GM19043 (cell line): ENCODE results near the gene ITGB4.
"Not testable (repeated sequence)": the region's sequence is repeated elsewhere in the genome, so short reads cannot be mapped to it uniquely, and the experiment has no call there.

Experiments
- ATAC-seq: cut with Tn5 transposase; IDR thresholded peaks from one replicate; pipeline ENCODE4 v1.9.1; 2021; ENCODE audit warnings: low read depth; ENCODE audit not compliant: unreplicated experiment

The ITGB4 gene

DNA sequence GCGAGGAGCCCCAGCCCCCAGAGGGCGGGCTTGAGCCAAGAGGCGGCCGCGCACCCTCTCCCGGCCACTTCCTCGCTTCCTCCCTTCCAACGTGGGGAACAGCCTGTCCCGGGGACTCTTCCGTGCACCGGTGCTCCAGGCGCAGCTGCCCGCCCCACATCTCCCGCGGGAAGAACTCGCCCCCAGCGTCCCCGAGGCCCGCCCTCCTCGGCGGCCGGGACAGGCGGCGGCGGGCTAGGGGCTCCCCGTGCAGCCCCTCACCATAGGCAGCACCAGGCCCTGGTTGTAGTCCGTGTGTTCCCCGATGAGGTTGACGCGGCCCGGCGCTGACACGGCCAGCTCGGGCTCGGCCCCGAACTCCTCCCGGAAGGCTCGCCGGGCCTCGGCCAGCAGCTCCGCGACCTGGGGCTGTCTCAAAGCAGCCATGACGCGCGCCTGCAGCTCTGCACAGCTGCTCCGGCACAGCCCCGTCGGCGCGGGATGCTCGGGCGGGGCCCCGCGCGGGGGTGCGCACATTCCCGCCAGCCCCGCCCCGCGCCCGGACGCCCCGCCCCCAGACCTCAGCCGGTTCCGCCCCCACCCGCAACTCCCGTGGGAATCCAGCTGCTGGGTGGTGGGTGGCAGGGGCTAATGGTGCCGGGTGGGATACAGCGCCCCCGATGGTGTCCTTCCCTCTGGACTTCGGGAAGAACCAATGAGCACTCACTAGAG, 43.6 kb downstream of the ITGB4 start, which contains the start of gene GALK1:
GALK1 (minus strand) TSS at position 482 of the 711 bp plus-strand sequence; CDS start at position 426, 56 bp downstream.
- no peak for ATAC-seq

GRCh38 chr17:75765981-75766380, 44.7 kb downstream of the ITGB4 start:
- no peak for ATAC-seq

- no peak for ATAC-seq
Measured at GRCh38 chr17:75767881-75768280, 46.6 kb downstream of the ITGB4 start.

DNA sequence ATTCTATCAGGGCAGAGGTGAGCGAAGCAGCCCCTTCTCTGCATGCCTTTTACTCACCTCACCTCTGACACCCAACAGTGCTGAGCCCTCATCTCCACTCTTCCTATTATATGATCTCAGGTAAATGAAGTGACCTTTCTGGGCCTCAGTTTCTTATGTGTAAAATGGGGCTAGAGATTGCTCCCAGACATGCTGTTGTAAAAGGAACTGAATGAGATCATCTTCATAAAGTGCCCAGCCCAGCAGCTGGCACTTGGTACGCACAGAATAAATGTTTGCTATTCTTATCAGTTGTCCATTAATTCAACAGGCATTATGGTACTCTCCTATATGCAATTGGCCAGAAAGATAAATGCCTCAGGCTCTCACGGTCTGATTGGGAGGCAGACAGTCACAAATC, 48.3 kb downstream of the ITGB4 start:
- no peak for ATAC-seq

DNA sequence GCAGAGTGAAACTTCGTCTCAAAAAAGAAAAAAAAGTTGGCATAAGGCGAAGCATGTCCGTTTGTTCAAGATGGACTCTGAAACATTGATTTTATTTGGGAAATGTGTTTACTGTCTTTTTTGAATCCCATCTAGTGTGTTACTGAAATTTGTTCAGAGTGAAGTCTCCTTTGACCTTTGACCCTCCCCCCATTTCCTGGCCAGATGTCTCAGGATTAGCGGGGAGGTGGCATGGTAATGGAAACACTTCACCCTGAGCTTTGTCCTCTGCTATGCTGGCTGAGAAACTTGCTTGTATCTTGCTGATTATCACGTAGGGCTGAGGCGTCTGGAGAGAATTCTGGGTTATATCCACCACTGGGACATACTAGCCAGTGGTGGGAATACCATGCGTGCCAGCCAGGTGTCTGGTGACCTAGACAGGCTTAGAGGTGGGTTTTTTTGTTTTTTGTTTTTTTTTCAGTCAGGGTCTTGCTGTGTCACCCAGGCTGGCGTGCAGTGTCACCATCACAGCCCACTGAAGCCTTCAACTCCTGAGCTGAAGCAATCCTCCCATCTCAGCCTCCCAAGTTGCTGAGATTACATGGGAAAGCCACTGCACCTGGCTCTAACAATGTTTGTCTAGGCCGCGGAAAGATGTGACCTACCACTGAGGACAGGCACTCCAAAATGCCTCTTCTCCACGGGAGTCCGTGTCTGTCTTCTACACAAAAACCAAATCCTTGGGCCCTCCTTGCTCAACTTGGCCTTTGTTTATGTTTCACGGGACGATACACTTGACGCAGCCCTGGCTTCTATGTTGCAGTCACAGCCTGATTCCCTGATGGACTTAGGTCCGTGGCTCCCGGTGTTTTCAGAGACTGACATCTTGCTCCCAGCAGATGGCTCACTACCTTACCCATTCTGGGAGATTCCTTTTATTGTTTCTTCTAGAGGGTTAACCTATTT, 50.3 kb downstream of the ITGB4 start:
- ATAC-seq, result no peak

- no peak for ATAC-seq
Measured at GRCh38 chr17:75773121-75773807, 52.0 kb downstream of the ITGB4 start.

DNA sequence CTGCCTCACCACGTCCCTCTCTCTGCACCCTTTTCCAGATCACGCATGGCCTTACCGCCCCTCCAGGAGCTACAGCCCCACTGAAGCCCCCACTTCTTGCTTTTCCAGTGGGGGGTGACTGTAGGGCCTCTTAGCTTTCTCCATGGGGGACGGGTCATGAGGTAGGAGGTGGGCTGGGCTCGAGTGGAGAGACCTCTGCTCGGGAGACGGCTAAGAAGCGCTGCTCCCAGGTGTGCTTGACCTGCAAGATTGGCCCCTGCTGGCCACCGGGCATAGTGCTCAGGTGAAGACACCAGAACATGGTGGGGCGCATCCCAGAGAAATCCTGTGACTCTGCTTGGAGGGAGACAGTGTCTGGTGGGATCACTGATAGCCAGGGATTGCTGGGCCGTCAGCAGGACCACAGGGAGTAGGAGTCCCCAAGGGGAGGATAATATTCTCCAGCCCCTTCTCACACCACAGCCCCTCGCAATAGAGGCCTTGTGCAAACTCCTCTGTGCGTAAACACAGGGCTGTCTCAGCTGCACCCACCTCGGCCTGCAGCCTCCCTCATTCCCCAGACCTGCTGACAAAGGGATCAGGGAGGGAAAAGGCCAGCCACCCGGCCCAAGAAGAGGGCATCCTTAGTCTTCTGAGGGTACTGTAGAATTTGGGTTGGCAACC, 52.7 kb downstream of the ITGB4 start:
- no peak for ATAC-seq

GRCh38 chr17:75774471-75774990, 53.3 kb downstream of the ITGB4 start:
- no peak for ATAC-seq

DNA sequence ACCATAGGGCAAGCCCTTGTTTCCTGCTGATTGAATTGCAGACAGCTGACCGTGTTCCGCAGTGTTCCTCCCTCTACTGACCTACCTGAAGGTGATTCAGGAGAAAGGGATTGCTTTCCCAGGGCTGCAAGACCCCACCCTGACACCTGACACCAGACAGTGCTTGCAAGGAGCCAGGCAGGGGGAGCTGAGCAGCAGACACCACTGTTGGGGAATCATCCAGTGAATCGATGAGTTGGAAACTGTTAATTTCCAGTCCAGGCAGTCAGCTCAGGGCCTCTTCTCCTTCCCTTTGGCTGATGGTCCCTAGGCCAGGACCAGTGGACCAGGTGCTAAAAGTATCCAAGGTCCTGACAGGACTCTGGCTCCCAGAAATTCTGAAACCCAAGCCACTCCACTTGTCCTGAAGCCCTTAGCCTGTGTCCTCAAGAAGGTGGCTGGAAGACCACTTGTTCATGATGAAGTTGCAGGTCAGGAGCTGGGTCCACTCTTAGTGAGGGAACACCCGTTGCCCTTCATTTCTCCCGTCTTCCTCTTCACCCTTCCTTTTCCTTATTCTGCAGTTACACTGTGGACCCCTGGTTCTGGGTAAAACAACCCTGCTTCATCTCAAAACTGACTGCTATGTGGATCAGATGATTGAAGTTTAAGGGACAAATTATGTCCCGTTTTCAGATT, 53.9 kb downstream of the ITGB4 start:
- ATAC-seq, result no peak

GRCh38 chr17:75776386-75777295, 55.4 kb downstream of the ITGB4 start:
- no peak for ATAC-seq

DNA sequence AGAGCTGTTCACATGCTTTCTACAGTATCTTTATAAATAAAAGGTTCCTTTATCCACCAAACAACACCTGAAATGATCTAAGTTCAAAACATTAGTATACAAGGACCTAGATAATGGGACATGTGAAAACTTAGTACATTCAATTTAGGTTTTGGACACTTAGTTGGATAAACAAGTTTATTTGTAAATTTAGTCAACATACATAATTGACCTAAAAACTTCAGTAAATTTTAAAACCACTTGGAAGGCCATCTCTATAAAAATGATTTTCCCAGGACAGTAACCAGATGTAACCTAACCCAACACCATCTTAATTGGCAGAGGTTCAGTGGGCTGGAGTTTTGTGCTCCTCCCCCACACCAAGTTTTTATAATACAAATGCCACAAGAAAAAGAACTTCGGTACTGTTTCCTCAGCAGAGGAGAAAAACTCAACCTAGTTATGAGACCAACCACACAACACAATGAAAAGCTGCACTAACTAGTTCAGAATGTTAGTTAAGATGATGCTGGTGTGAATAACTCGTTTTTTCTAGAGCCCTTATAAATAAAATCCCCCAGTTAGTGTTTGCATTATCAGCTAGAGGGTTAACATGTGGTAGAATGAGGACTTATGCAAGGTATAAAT, 56.1 kb downstream of the ITGB4 start:
- ATAC-seq, result no peak

DNA sequence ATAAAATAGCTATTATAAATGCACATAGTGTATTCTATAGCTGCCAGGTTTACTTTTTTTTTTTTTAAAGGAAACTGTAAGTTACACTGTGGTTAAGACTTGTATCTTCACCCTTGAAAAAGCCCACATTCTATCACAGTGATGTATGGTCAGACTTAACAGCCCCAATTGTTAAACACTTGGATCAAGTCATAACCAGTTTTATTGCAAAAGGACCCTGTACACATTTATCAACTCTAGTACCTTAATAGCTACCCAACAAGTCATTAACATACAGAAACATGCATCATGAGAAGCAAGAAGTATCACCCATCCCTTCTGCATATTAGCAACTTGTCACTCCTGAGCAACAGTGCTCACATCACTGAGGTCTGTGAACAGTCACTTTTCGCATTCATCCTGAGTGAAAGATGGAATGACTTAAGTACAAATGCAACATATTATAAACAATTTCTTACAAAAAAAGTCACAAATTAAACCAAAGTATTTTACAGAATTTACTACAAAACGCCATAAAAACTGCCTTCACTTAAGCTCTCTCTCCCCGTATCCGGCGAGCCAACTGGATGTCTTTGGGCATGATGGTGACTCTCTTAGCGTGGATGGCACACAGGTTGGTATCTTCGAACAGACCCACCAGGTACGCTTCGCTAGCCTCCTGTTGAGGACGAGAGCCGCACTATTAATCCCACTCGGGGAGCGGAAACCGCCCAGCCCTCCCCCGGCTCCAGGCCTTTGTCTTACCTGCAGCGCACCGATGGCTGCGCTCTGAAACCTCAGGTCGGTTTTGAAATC, 57.0 kb downstream of the ITGB4 start:
- not testable (repeated sequence) for ATAC-seq

- no peak for ATAC-seq
Measured at GRCh38 chr17:75778861-75779249, 57.6 kb downstream of the ITGB4 start.

- peak; percentile 65 for ATAC-seq
Measured at GRCh38 chr17:75779250-75779986, 58.2 kb downstream of the ITGB4 start.

- no peak for ATAC-seq
Measured at GRCh38 chr17:75779987-75780889, 59.0 kb downstream of the ITGB4 start.
